ENCODE results near the gene NOS1AP. TPM values are rescaled to one million over a fixed set of nuclear protein-coding genes. Genes with fewer than 3 reads are reported as not detected.

Gene NOS1AP
- total RNA-seq, 1 experiment from 2014 or later = 9.9 TPM

- intact Hi-C loops (cut with micrococcal nuclease; ENCODE audit: unreplicated experiment) = loop anchor here (5.0 kb wide), 1 partner anchor 75 kb away; no protein-coding TSS in a partner anchor
- TF ChIP-seq, protein P1, sequence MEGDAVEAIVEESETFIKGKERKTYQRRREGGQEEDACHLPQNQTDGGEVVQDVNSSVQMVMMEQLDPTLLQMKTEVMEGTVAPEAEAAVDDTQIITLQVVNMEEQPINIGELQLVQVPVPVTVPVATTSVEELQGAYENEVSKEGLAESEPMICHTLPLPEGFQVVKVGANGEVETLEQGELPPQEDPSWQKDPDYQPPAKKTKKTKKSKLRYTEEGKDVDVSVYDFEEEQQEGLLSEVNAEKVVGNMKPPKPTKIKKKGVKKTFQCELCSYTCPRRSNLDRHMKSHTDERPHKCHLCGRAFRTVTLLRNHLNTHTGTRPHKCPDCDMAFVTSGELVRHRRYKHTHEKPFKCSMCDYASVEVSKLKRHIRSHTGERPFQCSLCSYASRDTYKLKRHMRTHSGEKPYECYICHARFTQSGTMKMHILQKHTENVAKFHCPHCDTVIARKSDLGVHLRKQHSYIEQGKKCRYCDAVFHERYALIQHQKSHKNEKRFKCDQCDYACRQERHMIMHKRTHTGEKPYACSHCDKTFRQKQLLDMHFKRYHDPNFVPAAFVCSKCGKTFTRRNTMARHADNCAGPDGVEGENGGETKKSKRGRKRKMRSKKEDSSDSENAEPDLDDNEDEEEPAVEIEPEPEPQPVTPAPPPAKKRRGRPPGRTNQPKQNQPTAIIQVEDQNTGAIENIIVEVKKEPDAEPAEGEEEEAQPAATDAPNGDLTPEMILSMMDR (IDR thresholded peaks at IDR 0.05; ENCODE audit: unreplicated experiment) = no peak
- Mint-ChIP-seq H3K4me1 (ENCODE audit: low read depth, unreplicated experiment) (peaks cover 59% of the 10 kb centered on the region), H3K27me3 (ENCODE audit: unreplicated experiment) (no peaks in the 10 kb centered on the region), H3K4me3 (ENCODE audit: low read depth, unreplicated experiment) (no peak overlapping the region), H3K36me3 (ENCODE audit: insufficient read depth, unreplicated experiment) (peaks cover 8% of the 10 kb centered on the region), H3K9me3 (ENCODE audit: low read depth, unreplicated experiment) (no peaks in the 10 kb centered on the region), H3K27ac (ENCODE audit: unreplicated experiment) (no peak overlapping the region)
- BruUV-seq (replicated peaks) = no TSS peak
- CTCF ChIA-PET = interaction anchor here (0.6 to 2.5 kb wide), 5 partner anchors 11 to 73 kb away, joined by 3 to 22 read pairs (median 5); no protein-coding TSS in a partner anchor
- DNase-seq = no peak
Observed at GRCh38 chr1:162212713-162213112, 143.2 kb downstream of the NOS1AP start.

DNA sequence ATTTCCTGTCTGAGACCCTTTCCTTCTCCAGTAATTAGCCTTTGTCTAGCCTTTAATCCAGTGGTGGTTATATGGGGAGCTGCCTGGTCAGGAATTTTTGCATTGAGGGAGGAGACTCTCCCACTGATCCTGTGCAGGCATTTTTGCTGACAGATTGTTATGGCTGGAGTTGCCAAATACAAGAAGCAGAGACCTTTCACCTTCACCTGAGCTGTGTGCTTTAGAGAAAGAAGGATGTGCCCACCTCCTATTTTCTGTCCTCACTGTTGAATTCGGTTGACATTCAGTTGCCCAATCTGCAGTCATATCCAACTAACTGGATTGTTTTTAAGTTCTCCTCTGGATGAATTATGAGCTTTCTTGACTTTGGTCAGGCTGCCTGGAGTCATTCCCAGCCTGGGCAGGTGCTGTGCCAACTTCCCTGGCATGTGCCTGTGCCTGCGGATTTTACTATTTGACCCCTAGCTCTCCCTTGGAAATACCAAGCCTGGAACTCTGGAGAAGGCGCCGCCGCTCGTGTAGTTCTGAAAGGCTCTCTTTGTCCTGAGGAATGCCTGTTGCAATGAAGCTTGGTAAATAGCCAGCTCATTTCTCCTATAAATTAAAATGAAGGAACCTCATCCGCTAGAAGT, 143.9 kb downstream of the NOS1AP start:
- Mint-ChIP-seq H3K4me3 (ENCODE audit: low read depth, unreplicated experiment) (no peak overlapping the region), H3K27me3 (ENCODE audit: unreplicated experiment) (no peaks in the 10 kb centered on the region), H3K27ac (ENCODE audit: unreplicated experiment) (no peak overlapping the region), H3K9me3 (ENCODE audit: low read depth, unreplicated experiment) (no peaks in the 10 kb centered on the region), H3K36me3 (ENCODE audit: insufficient read depth, unreplicated experiment) (peaks cover 8% of the 10 kb centered on the region), H3K4me1 (ENCODE audit: low read depth, unreplicated experiment) (peaks cover 52% of the 10 kb centered on the region)
- peak; percentile 76 for DNase-seq
- intact Hi-C loops (cut with micrococcal nuclease; ENCODE audit: unreplicated experiment) = loop anchor here (5.0 kb wide), 1 partner anchor 76 kb away; no protein-coding TSS in a partner anchor
- no TSS peak for BruUV-seq (replicated peaks)
- TF ChIP-seq, protein P1 (IDR thresholded peaks at IDR 0.05; ENCODE audit: unreplicated experiment) = no peak
- CTCF ChIA-PET = interaction anchor here (0.6 to 2.5 kb wide), 10 partner anchors 8 to 167 kb away, joined by 3 to 22 read pairs (median 3); no protein-coding TSS in a partner anchor

GRCh38 chr1:162214202-162214601, 144.7 kb downstream of the NOS1AP start:
- CTCF ChIA-PET = interaction anchor here (1.0 to 2.5 kb wide), 6 partner anchors 9 to 144 kb away, joined by 3 to 22 read pairs (median 8); no protein-coding TSS in a partner anchor
- H3K36me3 Mint-ChIP-seq (ENCODE audit: insufficient read depth, unreplicated experiment) = peaks cover 8% of the 10 kb centered on the region
- peaks cover 57% of the 10 kb centered on the region for H3K4me1 Mint-ChIP-seq (ENCODE audit: low read depth, unreplicated experiment)
- H3K9me3 Mint-ChIP-seq (ENCODE audit: low read depth, unreplicated experiment) = no peaks in the 10 kb centered on the region
- no peak overlapping the region for H3K27ac Mint-ChIP-seq (ENCODE audit: unreplicated experiment)
- intact Hi-C loops (cut with micrococcal nuclease; ENCODE audit: unreplicated experiment) = loop anchor here (5.0 kb wide), 1 partner anchor 77 kb away; no protein-coding TSS in a partner anchor
- H3K4me3 Mint-ChIP-seq (ENCODE audit: low read depth, unreplicated experiment) = no peak overlapping the region
- no peaks in the 10 kb centered on the region for H3K27me3 Mint-ChIP-seq (ENCODE audit: unreplicated experiment)
- no peak for DNase-seq
- TF ChIP-seq, protein P1 (IDR thresholded peaks at IDR 0.05; ENCODE audit: unreplicated experiment) = no peak
- BruUV-seq (replicated peaks) = no TSS peak

- no TSS peak for BruUV-seq (replicated peaks)
- peaks cover 8% of the 10 kb centered on the region for H3K36me3 Mint-ChIP-seq (ENCODE audit: insufficient read depth, unreplicated experiment)
- no peaks in the 10 kb centered on the region for H3K27me3 Mint-ChIP-seq (ENCODE audit: unreplicated experiment)
- peak overlapping the region; percentile 50 for H3K27ac Mint-ChIP-seq (ENCODE audit: unreplicated experiment)
- CTCF ChIA-PET = no interaction called here
- intact Hi-C loops (cut with micrococcal nuclease; ENCODE audit: unreplicated experiment) = no loop called here
- no peaks in the 10 kb centered on the region for H3K9me3 Mint-ChIP-seq (ENCODE audit: low read depth, unreplicated experiment)
- no peak overlapping the region for H3K4me3 Mint-ChIP-seq (ENCODE audit: low read depth, unreplicated experiment)
- DNase-seq = peak; percentile 79
- H3K4me1 Mint-ChIP-seq (ENCODE audit: low read depth, unreplicated experiment) = peaks cover 63% of the 10 kb centered on the region
- TF ChIP-seq, protein P1 (IDR thresholded peaks at IDR 0.05; ENCODE audit: unreplicated experiment) = no peak
Observed at GRCh38 chr1:162215902-162216301, 146.4 kb downstream of the NOS1AP start.

All from Calu3 (cell line).